DOHH2 (cell line): ENCODE measurements around the gene MIA.
"Not testable (repeated sequence)": the region's sequence is repeated elsewhere in the genome, so short reads cannot be mapped to it uniquely, and the experiment has no call there.

Experiments
- EZH2phosphoT487 ChIP-seq: fragments of 200-600 bp; sonication (generic); IDR thresholded peaks from 2 replicates; pipeline ENCODE4 v1.6.1; 2017; ENCODE audit warnings: borderline replicate concordance, mild to moderate bottlenecking, antibody characterized with exemption, low read length, moderate library complexity, mixed read lengths
- TF ChIP-seq, protein P1 (sequence below): fragments of 200-600 bp; sonication (generic); IDR thresholded peaks from one replicate; pipeline ENCODE4 v1.5.1; 2014; ENCODE audit warnings: antibody characterized with exemption, mild to moderate bottlenecking, low read depth, low read length; ENCODE audit not compliant: poor library complexity, severe bottlenecking

DNA sequence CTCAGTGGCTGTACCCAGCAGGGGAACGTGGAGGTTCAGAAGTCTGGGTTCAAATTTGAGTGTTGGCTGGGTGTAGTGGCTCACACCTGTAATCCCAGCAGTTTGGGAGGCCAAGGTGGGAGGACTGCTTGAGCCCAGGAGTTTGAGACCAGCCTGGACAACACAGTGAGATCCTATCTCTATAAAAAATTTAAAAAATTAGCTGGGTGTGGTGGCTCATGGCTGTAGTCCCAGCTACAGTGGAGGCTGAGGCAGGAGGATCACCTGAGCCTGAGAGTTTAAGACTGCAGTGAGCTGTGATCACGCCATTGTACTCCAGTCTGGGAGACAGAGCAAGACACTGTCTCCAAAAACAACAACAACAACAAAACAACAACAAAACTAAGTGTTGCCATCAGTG lies 8.8 kb downstream of the MIA start:
- TF ChIP-seq, protein P1, sequence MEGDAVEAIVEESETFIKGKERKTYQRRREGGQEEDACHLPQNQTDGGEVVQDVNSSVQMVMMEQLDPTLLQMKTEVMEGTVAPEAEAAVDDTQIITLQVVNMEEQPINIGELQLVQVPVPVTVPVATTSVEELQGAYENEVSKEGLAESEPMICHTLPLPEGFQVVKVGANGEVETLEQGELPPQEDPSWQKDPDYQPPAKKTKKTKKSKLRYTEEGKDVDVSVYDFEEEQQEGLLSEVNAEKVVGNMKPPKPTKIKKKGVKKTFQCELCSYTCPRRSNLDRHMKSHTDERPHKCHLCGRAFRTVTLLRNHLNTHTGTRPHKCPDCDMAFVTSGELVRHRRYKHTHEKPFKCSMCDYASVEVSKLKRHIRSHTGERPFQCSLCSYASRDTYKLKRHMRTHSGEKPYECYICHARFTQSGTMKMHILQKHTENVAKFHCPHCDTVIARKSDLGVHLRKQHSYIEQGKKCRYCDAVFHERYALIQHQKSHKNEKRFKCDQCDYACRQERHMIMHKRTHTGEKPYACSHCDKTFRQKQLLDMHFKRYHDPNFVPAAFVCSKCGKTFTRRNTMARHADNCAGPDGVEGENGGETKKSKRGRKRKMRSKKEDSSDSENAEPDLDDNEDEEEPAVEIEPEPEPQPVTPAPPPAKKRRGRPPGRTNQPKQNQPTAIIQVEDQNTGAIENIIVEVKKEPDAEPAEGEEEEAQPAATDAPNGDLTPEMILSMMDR: not testable (repeated sequence)
- TF ChIP-seq EZH2phosphoT487: not testable (repeated sequence)
